ENCODE results near the gene NDFIP1.

GRCh38 chr5:142153674-142154448 is 45.3 kb downstream of the NDFIP1 start:
- no peak for TF ChIP-seq EZH2phosphoT487 (IDR thresholded peaks at IDR 0.05; ENCODE audit: insufficient read depth, low read depth)
- no peak for TF ChIP-seq EZH2 (IDR thresholded peaks at IDR 0.05; ENCODE audit: insufficient read depth, poor library complexity, severe bottlenecking)
